ENCODE measurements around the gene OXA1L.
"Not testable (repeated sequence)": the region's sequence is repeated elsewhere in the genome, so short reads cannot be mapped to it uniquely, and the experiment has no call there.

The OXA1L gene

DNA sequence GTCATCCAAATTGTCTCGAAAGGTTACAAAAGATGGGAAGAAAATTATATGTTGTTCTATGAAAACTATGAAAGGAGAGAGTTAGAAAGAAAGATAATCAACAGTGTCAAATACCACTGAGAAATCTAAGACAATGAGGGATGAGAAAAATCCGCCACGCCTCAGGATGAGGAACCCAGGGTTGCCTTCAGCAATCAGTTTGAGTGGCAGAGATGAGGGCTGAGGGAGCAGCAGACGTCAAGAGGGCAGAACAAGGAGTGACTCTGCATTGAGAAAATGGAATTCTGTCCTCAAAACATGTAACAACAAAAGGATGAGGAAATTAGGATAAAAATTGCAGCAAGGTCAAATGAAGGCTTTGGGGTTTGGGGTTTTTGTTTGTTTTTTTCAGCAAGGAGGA lies 18.3 kb upstream of the OXA1L start:
- peaks cover 12 to 20% of the 10 kb centered on the region in 2 donors for H3K4me1 Mint-ChIP-seq
- H3K27ac Mint-ChIP-seq: peak overlapping the region; percentile 97
- DNase-seq: no peak
- no peak for ATAC-seq (replicated peaks)
- peak overlapping the region; percentile 80 to 81 for H3K4me3 Mint-ChIP-seq
- H3K36me3 Mint-ChIP-seq: peaks cover 4 to 7% of the 10 kb centered on the region in 2 donors
- no peaks in the 10 kb centered on the region for H3K27me3 Mint-ChIP-seq
- H3K9me3 Mint-ChIP-seq: no peaks in the 10 kb centered on the region

GRCh38 chr14:22748631-22749068 lies 17.8 kb upstream of the OXA1L start:
- peak; percentile 4 for DNase-seq
- H3K27me3 Mint-ChIP-seq: no peaks in the 10 kb centered on the region
- H3K27ac Mint-ChIP-seq: peak overlapping the region; percentile 97
- H3K4me1 Mint-ChIP-seq: peaks cover 12 to 20% of the 10 kb centered on the region in 2 donors
- peak; percentile 83 to 87 for ATAC-seq (replicated peaks)
- no peaks in the 10 kb centered on the region for H3K9me3 Mint-ChIP-seq
- peak overlapping the region; percentile 80 to 81 for H3K4me3 Mint-ChIP-seq
- peaks cover 4 to 7% of the 10 kb centered on the region in 2 donors for H3K36me3 Mint-ChIP-seq

GRCh38 chr14:22752422-22752821 lies 14.1 kb upstream of the OXA1L start:
- H3K4me3 Mint-ChIP-seq: no peak overlapping the region
- H3K36me3 Mint-ChIP-seq: peaks cover 0 to 3% of the 10 kb centered on the region in 2 donors
- DNase-seq: no peak
- no peak overlapping the region for H3K27ac Mint-ChIP-seq
- no peak for ATAC-seq (replicated peaks)
- no peaks in the 10 kb centered on the region for H3K27me3 Mint-ChIP-seq
- peaks cover 13 to 25% of the 10 kb centered on the region in 2 donors for H3K4me1 Mint-ChIP-seq
- H3K9me3 Mint-ChIP-seq: no peaks in the 10 kb centered on the region

- no peak overlapping the region for H3K27ac Mint-ChIP-seq
- H3K27me3 Mint-ChIP-seq: no peaks in the 10 kb centered on the region
- H3K9me3 Mint-ChIP-seq: no peaks in the 10 kb centered on the region
- ATAC-seq (replicated peaks) (no peak), DNase-seq (no peak)
- peaks cover 4 to 7% of the 10 kb centered on the region in 2 donors for H3K36me3 Mint-ChIP-seq
- peaks cover 7 to 14% of the 10 kb centered on the region in 2 donors for H3K4me1 Mint-ChIP-seq
- no peak overlapping the region for H3K4me3 Mint-ChIP-seq
Observed at GRCh38 chr14:22753586-22753985, 12.9 kb upstream of the OXA1L start.

- not testable (repeated sequence) for H3K4me3 Mint-ChIP-seq; H3K27me3 Mint-ChIP-seq; ATAC-seq (replicated peaks); H3K27ac Mint-ChIP-seq; H3K4me1 Mint-ChIP-seq; DNase-seq; H3K9me3 Mint-ChIP-seq
- peaks cover 28 to 39% of the 10 kb centered on the region in 2 donors for H3K36me3 Mint-ChIP-seq
Observed at GRCh38 chr14:22757972-22758650, 8.4 kb upstream of the OXA1L start.

- H3K27ac Mint-ChIP-seq: no peak overlapping the region
- H3K4me1 Mint-ChIP-seq: peaks cover 2 to 18% of the 10 kb centered on the region in 2 donors
- ATAC-seq (replicated peaks) (no peak), DNase-seq (no peak)
- H3K36me3 Mint-ChIP-seq: peaks cover 34 to 46% of the 10 kb centered on the region in 2 donors
- peaks cover 0 to 4% of the 10 kb centered on the region in 2 donors for H3K9me3 Mint-ChIP-seq
- H3K4me3 Mint-ChIP-seq: no peak overlapping the region
- no peaks in the 10 kb centered on the region for H3K27me3 Mint-ChIP-seq
Observed at GRCh38 chr14:22761734-22762133, 4.8 kb upstream of the OXA1L start.

- no peak for DNase-seq
- no peak overlapping the region for H3K4me3 Mint-ChIP-seq
- peaks cover 0 to 4% of the 10 kb centered on the region in 2 donors for H3K9me3 Mint-ChIP-seq
- H3K4me1 Mint-ChIP-seq: peaks cover 15 to 42% of the 10 kb centered on the region in 2 donors
- no peak overlapping the region for H3K27ac Mint-ChIP-seq
- no peak for ATAC-seq (replicated peaks)
- peaks cover 39 to 60% of the 10 kb centered on the region in 2 donors for H3K36me3 Mint-ChIP-seq
- no peaks in the 10 kb centered on the region for H3K27me3 Mint-ChIP-seq
Observed at GRCh38 chr14:22764382-22764781, 2.1 kb upstream of the OXA1L start.

- Mint-ChIP-seq H3K27me3 (no peaks in the 10 kb centered on the region), H3K27ac (peak overlapping the region; percentile 96), H3K4me3 (peak overlapping the region; percentile 88 to 97), H3K36me3 (peaks cover 41 to 62% of the 10 kb centered on the region in 2 donors), H3K9me3 (no peaks in the 10 kb centered on the region), H3K4me1 (peaks cover 15 to 47% of the 10 kb centered on the region in 2 donors)
- DNase-seq (no peak), ATAC-seq (replicated peaks) (no peak)
Observed at GRCh38 chr14:22767323-22767589, 768 bp downstream of the OXA1L start.

DNA sequence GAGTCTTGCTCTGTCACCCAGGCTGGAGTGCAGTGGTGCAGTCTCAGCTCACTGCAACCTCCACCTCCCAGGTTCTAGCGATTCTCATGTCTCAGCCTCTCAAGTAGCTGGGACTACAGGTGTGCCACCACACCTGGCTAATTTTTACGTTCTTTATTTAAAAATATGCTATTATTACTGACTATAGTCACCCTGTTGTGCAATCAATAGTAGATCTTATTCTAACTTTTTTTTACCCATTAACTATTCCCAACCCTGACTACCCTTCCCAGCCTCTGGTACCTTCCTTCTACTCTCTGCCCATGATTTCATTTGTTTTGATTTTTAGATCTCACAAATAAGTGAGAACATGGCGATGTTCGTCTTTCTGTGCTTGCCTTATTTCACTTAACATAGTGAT lies 2.5 kb downstream of the OXA1L start:
- peaks cover 15 to 52% of the 10 kb centered on the region in 2 donors for H3K4me1 Mint-ChIP-seq
- no peak overlapping the region for H3K4me3 Mint-ChIP-seq
- H3K27me3 Mint-ChIP-seq: no peaks in the 10 kb centered on the region
- no peak for ATAC-seq (replicated peaks)
- H3K36me3 Mint-ChIP-seq: peaks cover 38 to 62% of the 10 kb centered on the region in 2 donors
- H3K9me3 Mint-ChIP-seq: no peaks in the 10 kb centered on the region
- no peak for DNase-seq
- no peak overlapping the region for H3K27ac Mint-ChIP-seq

GRCh38 chr14:22769369-22769768 lies 2.9 kb downstream of the OXA1L start:
- no peak overlapping the region for H3K27ac Mint-ChIP-seq
- H3K27me3 Mint-ChIP-seq: no peaks in the 10 kb centered on the region
- H3K36me3 Mint-ChIP-seq: peaks cover 38 to 66% of the 10 kb centered on the region in 2 donors

DNA sequence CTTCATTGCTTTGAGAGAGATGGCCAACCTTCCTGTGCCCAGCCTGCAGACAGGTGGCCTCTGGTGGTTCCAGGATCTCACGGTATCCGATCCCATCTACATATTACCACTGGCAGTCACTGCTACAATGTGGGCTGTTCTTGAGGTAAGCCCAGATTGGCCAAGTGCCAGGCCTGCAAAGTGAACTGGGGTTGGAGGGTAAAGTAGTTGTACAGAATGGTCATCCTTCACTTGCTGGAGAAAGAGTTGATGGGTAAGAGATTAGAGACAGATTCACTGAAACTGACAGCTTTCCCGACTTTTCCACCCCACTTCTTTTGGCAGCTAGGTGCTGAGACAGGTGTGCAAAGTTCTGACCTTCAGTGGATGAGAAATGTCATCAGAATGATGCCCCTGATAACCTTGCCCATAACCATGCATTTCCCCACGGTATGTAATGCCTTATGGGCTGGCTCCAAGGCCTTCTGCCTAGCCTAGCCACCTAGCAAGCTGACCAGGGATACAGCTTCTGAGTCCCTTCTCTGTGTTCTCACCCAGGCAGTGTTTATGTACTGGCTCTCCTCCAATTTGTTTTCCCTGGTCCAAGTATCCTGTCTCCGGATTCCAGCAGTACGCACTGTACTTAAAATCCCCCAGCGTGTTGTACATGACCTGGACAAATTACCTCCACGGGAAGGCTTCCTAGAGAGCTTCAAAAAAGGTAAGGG lies 4.1 kb downstream of the OXA1L start:
- no peak for ATAC-seq (replicated peaks)
- Mint-ChIP-seq H3K9me3 (no peaks in the 10 kb centered on the region), H3K4me3 (no peak overlapping the region), H3K27me3 (no peaks in the 10 kb centered on the region), H3K4me1 (peaks cover 15 to 47% of the 10 kb centered on the region in 2 donors), H3K36me3 (peaks cover 49 to 79% of the 10 kb centered on the region in 2 donors), H3K27ac (no peak overlapping the region)
- no peak for DNase-seq

More at GRCh38 chr14:22769369-22769768, 2.9 kb downstream of the OXA1L start:
- DNase-seq (no peak), ATAC-seq (replicated peaks) (no peak)
- H3K4me1 Mint-ChIP-seq: peaks cover 15 to 55% of the 10 kb centered on the region in 2 donors
- H3K9me3 Mint-ChIP-seq: no peaks in the 10 kb centered on the region
- no peak overlapping the region for H3K4me3 Mint-ChIP-seq

- ATAC-seq (replicated peaks): no peak
Observed at GRCh38 chr14:22772725-22773124, 6.2 kb downstream of the OXA1L start.

GRCh38 chr14:22773162-22774010 lies 6.9 kb downstream of the OXA1L start:
- Mint-ChIP-seq H3K27me3 (no peaks in the 10 kb centered on the region), H3K27ac (no peak overlapping the region), H3K4me3 (no peak overlapping the region), H3K36me3 (peaks cover 39 to 68% of the 10 kb centered on the region in 2 donors), H3K9me3 (no peaks in the 10 kb centered on the region), H3K4me1 (peaks cover 7 to 23% of the 10 kb centered on the region in 2 donors)
- no peak for DNase-seq
- ATAC-seq (replicated peaks): no peak

More at GRCh38 chr14:22772725-22773124, 6.2 kb downstream of the OXA1L start:
- Mint-ChIP-seq H3K4me3 (no peak overlapping the region), H3K9me3 (no peaks in the 10 kb centered on the region), H3K27me3 (no peaks in the 10 kb centered on the region), H3K27ac (no peak overlapping the region), H3K36me3 (peaks cover 43 to 75% of the 10 kb centered on the region in 2 donors), H3K4me1 (peaks cover 13 to 30% of the 10 kb centered on the region in 2 donors)
- DNase-seq: no peak

- no peaks in the 10 kb centered on the region for H3K27me3 Mint-ChIP-seq
Observed at GRCh38 chr14:22774011-22774706, 7.7 kb downstream of the OXA1L start.

More at GRCh38 chr14:22774011-22774706, 7.7 kb downstream of the OXA1L start:
- no peak for DNase-seq
- H3K4me3 Mint-ChIP-seq: no peak overlapping the region
- peaks cover 38 to 62% of the 10 kb centered on the region in 2 donors for H3K36me3 Mint-ChIP-seq
- ATAC-seq (replicated peaks): no peak
- no peak overlapping the region for H3K27ac Mint-ChIP-seq
- H3K9me3 Mint-ChIP-seq: no peaks in the 10 kb centered on the region
- H3K4me1 Mint-ChIP-seq: peaks cover 3 to 16% of the 10 kb centered on the region in 2 donors

Measured in stimulated activated naive B cell treated with anti-CD40 and anti-IgM and Interleukin-4, amounts not matched to agents 10 μg/mL and 1 μg/mL and 100 μg/mL, for 72 hours (primary cell).